Stimulated activated CD8-positive, alpha-beta memory T cell treated with anti-CD3 and anti-CD28 coated beads, Interleukin-12 subunit alpha, Interleukin-12 subunit beta, amount 100 ng/mL, for 4 hours (primary cell): ENCODE measurements around the gene MX1.

Experiments
- DNase-seq: peaks from one replicate; pipeline ENCODE4 v3.0.0-alpha.2; 2020; ENCODE audit warnings: low read depth

Gene MX1

GRCh38 chr21:41425954-41426675 is at the start of gene MX1:
Gene MX1 (plus strand): TSS chr21:41426239. CDS start chr21:41432071, 5,832 bp downstream.
- peak; percentile 77 for DNase-seq

GRCh38 chr21:41377715-41378114 is 48.3 kb upstream of the MX1 start:
- no peak for DNase-seq

GRCh38 chr21:41378849-41379248 is 47.2 kb upstream of the MX1 start:
- no peak for DNase-seq

GRCh38 chr21:41379901-41380300 is 46.1 kb upstream of the MX1 start:
- DNase-seq: no peak

- no peak for DNase-seq
Observed at GRCh38 chr21:41381731-41382130, 44.3 kb upstream of the MX1 start.

- no peak for DNase-seq
Observed at GRCh38 chr21:41387042-41387819, 38.8 kb upstream of the MX1 start.

GRCh38 chr21:41387824-41388223 is 38.2 kb upstream of the MX1 start:
- DNase-seq: no peak

- DNase-seq: no peak
Observed at GRCh38 chr21:41388259-41388658, 37.8 kb upstream of the MX1 start.

- DNase-seq: no peak
Observed at GRCh38 chr21:41390043-41390639, 35.9 kb upstream of the MX1 start.

GRCh38 chr21:41393876-41394465 is 32.1 kb upstream of the MX1 start:
- DNase-seq: no peak

GRCh38 chr21:41396558-41397075 is 29.4 kb upstream of the MX1 start:
- no peak for DNase-seq

- DNase-seq: no peak
Observed at GRCh38 chr21:41397471-41397891, 28.6 kb upstream of the MX1 start.

- no peak for DNase-seq
Observed at GRCh38 chr21:41398251-41398650, 27.8 kb upstream of the MX1 start.

- DNase-seq: no peak
Observed at GRCh38 chr21:41398831-41399230, 27.2 kb upstream of the MX1 start.

GRCh38 chr21:41399246-41399800 is 26.7 kb upstream of the MX1 start:
- DNase-seq: no peak

- no peak for DNase-seq
Observed at GRCh38 chr21:41402231-41402630, 23.8 kb upstream of the MX1 start.

GRCh38 chr21:41402796-41403195 is 23.2 kb upstream of the MX1 start:
- DNase-seq: no peak

- no peak for DNase-seq
Observed at GRCh38 chr21:41403331-41403730, 22.7 kb upstream of the MX1 start.

- DNase-seq: no peak
Observed at GRCh38 chr21:41403966-41404365, 22.1 kb upstream of the MX1 start.

GRCh38 chr21:41405321-41405720 is 20.7 kb upstream of the MX1 start:
- no peak for DNase-seq

GRCh38 chr21:41406340-41406739 is 19.7 kb upstream of the MX1 start:
- DNase-seq: no peak
